ENCODE data around the gene SCN5A. TPM values are rescaled to one million over a fixed set of nuclear protein-coding genes. Genes with fewer than 3 reads are reported as not detected.

SCN5A gene
- polyA plus RNA-seq, 1 donor from 2014 or later = not detected

DNA sequence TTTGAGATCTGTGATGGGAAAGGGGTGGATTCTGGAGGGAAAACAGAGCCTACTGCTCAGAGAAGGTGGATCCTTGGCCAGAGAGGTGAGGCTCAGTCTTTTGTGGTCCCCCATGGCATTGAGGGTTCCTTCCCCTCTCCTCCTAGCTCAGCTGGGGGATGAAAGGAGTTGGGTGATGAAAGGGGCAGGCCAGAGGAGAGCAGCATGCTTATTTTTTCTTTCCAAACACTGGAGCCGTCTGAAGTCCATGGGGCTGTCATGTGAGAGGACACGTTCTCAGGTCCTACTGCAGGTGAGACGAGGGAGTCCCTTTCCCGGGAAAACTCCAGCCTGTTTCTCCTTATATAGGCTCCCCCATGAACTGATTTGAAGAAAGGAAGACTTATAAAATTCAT is 71.4 kb downstream of the SCN5A start:
- Histone ChIP-seq H3K27me3 (ENCODE audit: insufficient read depth, low read depth, low read length) (no peaks in the 10 kb centered on the region), H3F3A (ENCODE audit: insufficient read depth, low read length, poor library complexity, severe bottlenecking) (no peaks in the 10 kb centered on the region), H3K36me3 (ENCODE audit: insufficient read depth, low read length) (no peaks in the 10 kb centered on the region), H3K4me3 (ENCODE audit: low read length) (no peak overlapping the region), H4K20me1 (ENCODE audit: insufficient read depth) (no peaks in the 10 kb centered on the region), H3K9ac (ENCODE audit: low read length) (no peak overlapping the region), H3K4me2 (ENCODE audit: low read length) (no peak overlapping the region), H2AFZ (ENCODE audit: low read depth, low read length) (no peak overlapping the region), H3K9me2 (ENCODE audit: insufficient read depth, low read length) (no peaks in the 10 kb centered on the region), H3K9me3 (ENCODE audit: low read length) (no peaks in the 10 kb centered on the region), H3K27ac (ENCODE audit: low read length) (no peak overlapping the region), H3K79me2 (replicated peaks; ENCODE audit: insufficient read depth, low read length) (no peaks in the 10 kb centered on the region)
- TF ChIP-seq EZH2 (IDR thresholded peaks at IDR 0.05; ENCODE audit: borderline replicate concordance, insufficient read depth, low read length, poor library complexity, severe bottlenecking) = no peak
- no peak for TF ChIP-seq SMC3 (conservative IDR thresholded peaks at IDR 0.05; ENCODE audit: poor library complexity)
- TF ChIP-seq, protein P1, sequence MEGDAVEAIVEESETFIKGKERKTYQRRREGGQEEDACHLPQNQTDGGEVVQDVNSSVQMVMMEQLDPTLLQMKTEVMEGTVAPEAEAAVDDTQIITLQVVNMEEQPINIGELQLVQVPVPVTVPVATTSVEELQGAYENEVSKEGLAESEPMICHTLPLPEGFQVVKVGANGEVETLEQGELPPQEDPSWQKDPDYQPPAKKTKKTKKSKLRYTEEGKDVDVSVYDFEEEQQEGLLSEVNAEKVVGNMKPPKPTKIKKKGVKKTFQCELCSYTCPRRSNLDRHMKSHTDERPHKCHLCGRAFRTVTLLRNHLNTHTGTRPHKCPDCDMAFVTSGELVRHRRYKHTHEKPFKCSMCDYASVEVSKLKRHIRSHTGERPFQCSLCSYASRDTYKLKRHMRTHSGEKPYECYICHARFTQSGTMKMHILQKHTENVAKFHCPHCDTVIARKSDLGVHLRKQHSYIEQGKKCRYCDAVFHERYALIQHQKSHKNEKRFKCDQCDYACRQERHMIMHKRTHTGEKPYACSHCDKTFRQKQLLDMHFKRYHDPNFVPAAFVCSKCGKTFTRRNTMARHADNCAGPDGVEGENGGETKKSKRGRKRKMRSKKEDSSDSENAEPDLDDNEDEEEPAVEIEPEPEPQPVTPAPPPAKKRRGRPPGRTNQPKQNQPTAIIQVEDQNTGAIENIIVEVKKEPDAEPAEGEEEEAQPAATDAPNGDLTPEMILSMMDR (IDR thresholded peaks at IDR 0.05; ENCODE audit: poor library complexity, severe bottlenecking) = no peak
- TF ChIP-seq MXI1 (conservative IDR thresholded peaks at IDR 0.05; ENCODE audit: poor library complexity, severe bottlenecking) = no peak
- TF ChIP-seq POLR2AphosphoS5 (IDR thresholded peaks at IDR 0.05) = no peak
- TF ChIP-seq, protein P2, sequence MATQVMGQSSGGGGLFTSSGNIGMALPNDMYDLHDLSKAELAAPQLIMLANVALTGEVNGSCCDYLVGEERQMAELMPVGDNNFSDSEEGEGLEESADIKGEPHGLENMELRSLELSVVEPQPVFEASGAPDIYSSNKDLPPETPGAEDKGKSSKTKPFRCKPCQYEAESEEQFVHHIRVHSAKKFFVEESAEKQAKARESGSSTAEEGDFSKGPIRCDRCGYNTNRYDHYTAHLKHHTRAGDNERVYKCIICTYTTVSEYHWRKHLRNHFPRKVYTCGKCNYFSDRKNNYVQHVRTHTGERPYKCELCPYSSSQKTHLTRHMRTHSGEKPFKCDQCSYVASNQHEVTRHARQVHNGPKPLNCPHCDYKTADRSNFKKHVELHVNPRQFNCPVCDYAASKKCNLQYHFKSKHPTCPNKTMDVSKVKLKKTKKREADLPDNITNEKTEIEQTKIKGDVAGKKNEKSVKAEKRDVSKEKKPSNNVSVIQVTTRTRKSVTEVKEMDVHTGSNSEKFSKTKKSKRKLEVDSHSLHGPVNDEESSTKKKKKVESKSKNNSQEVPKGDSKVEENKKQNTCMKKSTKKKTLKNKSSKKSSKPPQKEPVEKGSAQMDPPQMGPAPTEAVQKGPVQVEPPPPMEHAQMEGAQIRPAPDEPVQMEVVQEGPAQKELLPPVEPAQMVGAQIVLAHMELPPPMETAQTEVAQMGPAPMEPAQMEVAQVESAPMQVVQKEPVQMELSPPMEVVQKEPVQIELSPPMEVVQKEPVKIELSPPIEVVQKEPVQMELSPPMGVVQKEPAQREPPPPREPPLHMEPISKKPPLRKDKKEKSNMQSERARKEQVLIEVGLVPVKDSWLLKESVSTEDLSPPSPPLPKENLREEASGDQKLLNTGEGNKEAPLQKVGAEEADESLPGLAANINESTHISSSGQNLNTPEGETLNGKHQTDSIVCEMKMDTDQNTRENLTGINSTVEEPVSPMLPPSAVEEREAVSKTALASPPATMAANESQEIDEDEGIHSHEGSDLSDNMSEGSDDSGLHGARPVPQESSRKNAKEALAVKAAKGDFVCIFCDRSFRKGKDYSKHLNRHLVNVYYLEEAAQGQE (IDR thresholded peaks at IDR 0.05; ENCODE audit: borderline replicate concordance) = no peak
- TF ChIP-seq EP300 (conservative IDR thresholded peaks at IDR 0.05; ENCODE audit: poor library complexity, severe bottlenecking) = no peak
- TF ChIP-seq TAF1 (IDR thresholded peaks at IDR 0.05; ENCODE audit: low read depth) = no peak
- no peak for TF ChIP-seq RAD21 (conservative IDR thresholded peaks at IDR 0.05)

DNA sequence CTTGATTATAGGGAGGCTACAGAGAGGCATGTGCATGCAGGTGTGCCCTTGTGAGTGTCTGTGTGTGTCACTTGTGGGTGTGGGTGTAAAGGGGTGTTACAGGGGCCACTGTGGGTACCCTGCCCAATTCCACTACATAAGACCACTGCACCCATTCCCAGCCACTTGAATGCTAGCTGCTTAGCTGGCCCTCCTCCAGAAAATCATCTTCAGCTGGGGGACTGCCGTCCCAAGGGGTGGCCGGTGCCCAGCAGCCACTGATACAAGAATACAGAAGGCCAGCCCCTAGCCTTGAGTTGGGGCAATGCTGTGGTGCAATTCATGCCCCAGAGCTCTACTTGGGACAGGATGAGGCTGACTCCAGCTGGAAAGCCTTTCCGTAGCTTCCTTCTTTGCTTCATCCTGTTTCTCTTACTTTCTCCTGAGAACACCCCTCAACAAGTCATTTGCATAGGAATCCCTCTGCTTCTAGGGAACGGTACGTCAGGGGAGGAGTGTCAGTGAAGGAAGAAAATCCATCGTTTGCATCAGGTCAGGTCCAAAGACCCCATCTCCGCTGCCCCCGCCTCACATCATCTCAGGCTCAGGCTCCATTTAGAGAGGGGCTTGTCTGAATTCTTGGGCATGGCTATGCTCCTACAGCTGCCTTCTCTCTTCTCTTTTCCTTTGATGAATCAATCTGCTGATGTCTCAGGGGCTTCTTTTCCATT is 72.0 kb downstream of the SCN5A start:
- Histone ChIP-seq H3K9ac (ENCODE audit: low read length) (no peak overlapping the region), H3F3A (ENCODE audit: insufficient read depth, low read length, poor library complexity, severe bottlenecking) (no peaks in the 10 kb centered on the region), H3K4me2 (ENCODE audit: low read length) (no peak overlapping the region), H3K4me3 (ENCODE audit: low read length) (no peak overlapping the region), H3K9me2 (ENCODE audit: insufficient read depth, low read length) (no peaks in the 10 kb centered on the region), H3K79me2 (replicated peaks; ENCODE audit: insufficient read depth, low read length) (no peaks in the 10 kb centered on the region), H3K36me3 (ENCODE audit: insufficient read depth, low read length) (no peaks in the 10 kb centered on the region), H3K27ac (ENCODE audit: low read length) (no peak overlapping the region), H3K9me3 (ENCODE audit: low read length) (no peaks in the 10 kb centered on the region), H4K20me1 (ENCODE audit: insufficient read depth) (no peaks in the 10 kb centered on the region), H2AFZ (ENCODE audit: low read depth, low read length) (no peak overlapping the region), H3K27me3 (ENCODE audit: insufficient read depth, low read depth, low read length) (no peaks in the 10 kb centered on the region)
- TF ChIP-seq, protein P2 (IDR thresholded peaks at IDR 0.05; ENCODE audit: borderline replicate concordance) = no peak
- TF ChIP-seq TAF1 (IDR thresholded peaks at IDR 0.05; ENCODE audit: low read depth) (no peak), SMC3 (conservative IDR thresholded peaks at IDR 0.05; ENCODE audit: poor library complexity) (no peak), POLR2AphosphoS5 (IDR thresholded peaks at IDR 0.05) (no peak), EP300 (conservative IDR thresholded peaks at IDR 0.05; ENCODE audit: poor library complexity, severe bottlenecking) (no peak), RAD21 (conservative IDR thresholded peaks at IDR 0.05) (no peak), MXI1 (conservative IDR thresholded peaks at IDR 0.05; ENCODE audit: poor library complexity, severe bottlenecking) (no peak), EZH2 (IDR thresholded peaks at IDR 0.05; ENCODE audit: borderline replicate concordance, insufficient read depth, low read length, poor library complexity, severe bottlenecking) (no peak)
- TF ChIP-seq, protein P1 (IDR thresholded peaks at IDR 0.05; ENCODE audit: poor library complexity, severe bottlenecking) = no peak

Data from neural cell (in vitro differentiated cells).